HG02970 (cell line): ENCODE results near the gene CDH4.
"Not testable (repeated sequence)": the region's sequence is repeated elsewhere in the genome, so short reads cannot be mapped to it uniquely, and the experiment has no call there.

Source experiments
- ATAC-seq: cut with Tn5 transposase; IDR thresholded peaks from one replicate; pipeline ENCODE4 v1.9.1; 2021; ENCODE audit warnings: mild to moderate bottlenecking, moderate library complexity, moderate number of reproducible peaks; ENCODE audit not compliant: unreplicated experiment, low FRiP score

Gene CDH4

GRCh38 chr20:61406773-61407172, 154.7 kb downstream of the CDH4 start:
- ATAC-seq: not testable (repeated sequence)

GRCh38 chr20:61407561-61407960, 155.5 kb downstream of the CDH4 start:
- ATAC-seq: no peak

- no peak for ATAC-seq
Observed at GRCh38 chr20:61408951-61409740, 157.1 kb downstream of the CDH4 start.

DNA sequence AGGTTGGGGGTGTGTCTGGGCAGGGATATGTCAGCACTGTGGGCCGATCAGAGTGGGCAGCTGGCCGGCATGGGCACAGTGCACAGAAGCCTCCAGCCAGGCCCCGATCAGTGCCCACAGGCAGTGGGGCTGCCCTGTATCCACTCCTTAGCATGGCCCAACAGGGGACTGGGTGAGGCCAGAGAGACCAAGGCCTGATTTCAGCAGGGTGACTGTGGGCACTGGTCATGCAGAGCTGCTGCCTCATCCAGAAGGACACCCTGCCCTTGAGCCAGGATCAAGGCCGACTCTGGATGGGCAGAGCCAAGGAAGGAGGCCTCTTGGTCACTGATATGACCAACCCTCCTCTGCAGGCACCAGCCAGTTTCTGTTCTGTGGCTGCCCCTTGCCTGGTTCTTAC, 159.7 kb downstream of the CDH4 start:
- ATAC-seq: no peak

DNA sequence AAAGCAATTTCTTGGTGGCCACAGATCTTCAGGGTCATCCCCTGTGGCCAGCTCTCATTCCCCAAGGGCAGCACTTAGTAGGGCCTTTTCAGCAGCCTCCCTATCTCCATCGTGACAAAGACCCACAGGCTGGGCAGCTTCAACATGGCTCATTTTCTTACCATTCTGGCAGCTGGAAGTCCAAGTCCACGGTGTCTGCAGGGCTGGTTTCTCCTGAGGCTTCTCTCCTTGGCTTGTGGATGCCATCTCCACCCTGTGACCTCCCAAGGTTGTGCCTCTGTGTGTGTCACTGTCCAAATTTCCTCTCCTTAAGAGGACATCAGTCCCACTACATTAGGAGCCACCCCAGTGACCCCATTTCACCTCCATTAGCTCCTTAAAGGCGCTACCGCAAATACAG, 161.7 kb downstream of the CDH4 start:
- ATAC-seq: no peak

- ATAC-seq: no peak
Observed at GRCh38 chr20:61414455-61414991, 162.5 kb downstream of the CDH4 start.

DNA sequence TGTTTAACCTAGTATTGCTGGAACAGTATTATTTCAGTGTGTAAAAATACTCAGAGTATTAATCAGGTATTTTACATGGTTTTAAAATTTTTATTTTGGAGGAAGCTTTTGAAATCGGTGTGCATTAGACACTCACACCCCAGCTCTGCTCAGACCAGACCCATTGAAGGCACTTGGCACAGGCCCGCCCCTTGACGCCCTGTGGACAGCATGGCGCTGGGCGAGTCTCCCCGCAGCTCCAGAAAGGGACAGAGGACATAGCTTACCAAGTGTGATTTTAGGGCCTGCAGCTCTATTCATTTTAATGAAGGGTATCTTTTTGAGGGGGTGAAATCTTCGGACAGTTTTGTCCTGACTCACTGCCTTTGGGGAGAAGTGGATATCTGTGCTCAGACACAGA, 164.5 kb downstream of the CDH4 start:
- ATAC-seq: no peak

GRCh38 chr20:61417221-61417941, 165.3 kb downstream of the CDH4 start:
- no peak for ATAC-seq

DNA sequence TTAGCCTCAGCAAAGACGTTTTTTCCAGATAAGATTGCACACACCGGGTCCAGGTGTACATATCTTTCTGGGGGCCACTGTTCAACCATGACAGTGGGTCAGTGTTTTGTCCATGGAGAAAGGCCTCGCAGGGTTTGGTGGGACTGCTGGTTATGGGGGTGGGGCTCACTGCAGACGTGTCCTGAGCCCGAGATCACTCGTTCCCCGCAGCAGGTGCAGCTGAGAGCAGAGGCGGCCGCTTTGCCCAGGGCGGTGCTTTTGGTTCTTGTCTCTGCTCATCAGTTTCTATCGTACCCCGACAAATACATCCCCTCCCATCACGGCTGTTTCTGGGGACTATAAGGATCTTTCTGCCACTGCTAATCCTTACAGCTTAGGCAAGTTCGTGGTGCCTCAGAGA, 166.9 kb downstream of the CDH4 start:
- no peak for ATAC-seq

- no peak for ATAC-seq
Observed at GRCh38 chr20:61419501-61419900, 167.4 kb downstream of the CDH4 start.

GRCh38 chr20:61420056-61420455, 168.0 kb downstream of the CDH4 start:
- no peak for ATAC-seq

GRCh38 chr20:61420781-61421180, 168.7 kb downstream of the CDH4 start:
- no peak for ATAC-seq

GRCh38 chr20:61422636-61423425, 170.8 kb downstream of the CDH4 start:
- ATAC-seq: no peak

- ATAC-seq: no peak
Observed at GRCh38 chr20:61424011-61424627, 172.1 kb downstream of the CDH4 start.

GRCh38 chr20:61424628-61425420, 172.8 kb downstream of the CDH4 start:
- no peak for ATAC-seq

DNA sequence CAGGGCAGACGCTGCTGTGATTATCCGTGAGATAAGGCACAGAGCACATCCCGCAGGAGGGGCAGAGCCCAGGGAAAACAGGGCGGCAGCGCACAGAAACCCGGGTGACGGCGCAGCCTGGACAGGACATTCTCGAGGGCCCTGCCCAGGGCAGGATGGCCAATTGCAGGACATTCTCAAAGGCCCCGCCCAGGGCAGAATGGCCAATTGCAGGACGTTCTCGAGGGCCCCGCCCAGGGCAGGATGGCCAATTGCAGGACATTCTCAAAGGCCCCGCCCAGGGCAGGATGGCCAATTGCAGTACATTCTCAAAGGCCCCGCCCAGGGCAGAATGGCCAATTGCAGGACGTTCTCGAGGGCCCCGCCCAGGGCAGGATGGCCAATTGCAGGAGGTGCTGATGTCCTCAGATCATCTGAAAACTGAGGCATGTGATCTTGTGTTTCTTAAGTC, 173.5 kb downstream of the CDH4 start:
- ATAC-seq: not testable (repeated sequence)

DNA sequence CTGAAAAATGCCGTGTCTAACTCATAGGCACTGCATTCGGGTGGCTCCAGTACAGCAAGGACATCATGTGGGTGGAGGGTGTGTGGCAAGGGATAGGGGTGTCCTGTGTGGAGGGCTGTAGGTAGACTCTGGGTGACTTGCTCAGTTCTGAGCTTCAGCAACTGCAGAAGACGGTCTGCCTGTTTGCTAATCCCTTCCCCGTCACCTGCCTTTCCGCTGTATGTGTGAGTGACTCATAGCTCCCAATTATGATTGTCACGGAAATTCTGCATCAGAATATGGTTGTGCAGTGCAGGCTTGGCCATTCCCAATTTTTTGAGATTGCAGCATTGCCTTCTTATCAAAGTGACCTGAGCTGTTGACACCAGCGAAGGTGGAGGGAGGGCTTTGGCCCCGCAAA, 174.3 kb downstream of the CDH4 start:
- no peak for ATAC-seq

DNA sequence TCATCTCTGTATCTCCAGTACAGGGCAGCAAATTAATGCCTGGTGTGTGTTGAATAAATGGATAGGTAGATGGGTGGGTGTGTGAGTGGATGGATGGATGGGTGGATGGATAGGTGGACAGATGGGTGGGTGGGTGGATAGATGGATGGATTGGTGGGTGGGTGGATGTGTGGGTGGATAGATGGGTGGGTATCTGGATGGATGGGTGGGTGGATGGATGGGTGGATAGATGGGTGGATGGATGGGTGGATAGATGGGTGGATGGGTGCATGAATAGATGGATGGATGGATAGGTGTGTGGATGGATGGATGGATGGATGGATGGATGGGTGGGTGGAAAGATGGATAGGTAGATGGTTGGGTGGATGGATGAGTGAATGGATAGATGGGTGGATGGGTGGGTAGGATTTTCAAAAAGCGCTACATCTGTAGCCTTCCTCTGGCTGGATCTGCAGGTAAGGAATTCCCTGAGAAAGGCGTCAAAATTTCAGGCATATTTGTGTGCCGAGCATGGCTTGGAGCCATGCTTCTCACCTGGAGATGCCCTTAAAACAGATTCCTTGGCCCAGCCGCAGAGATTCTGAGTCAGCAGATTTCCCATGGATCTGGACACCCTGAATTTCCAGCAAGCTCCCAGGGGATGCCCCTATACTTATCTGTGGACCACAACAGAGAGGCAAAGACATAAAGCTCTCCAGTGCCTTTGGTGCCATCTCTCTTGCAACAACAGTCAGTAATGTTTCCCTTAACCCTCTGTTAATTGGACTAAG, 177.6 kb downstream of the CDH4 start:
- ATAC-seq: no peak

- no peak for ATAC-seq
Observed at GRCh38 chr20:61430228-61430624, 178.2 kb downstream of the CDH4 start.
